ENCODE measurements around the gene DPP10. TPM values are rescaled to one million over a fixed set of nuclear protein-coding genes. Genes with fewer than 3 reads are reported as not detected.

The DPP10 gene
- total and polyA plus RNA-seq, 10 of the 15 experiments (the other 5 are each of a cell fraction or from before 2014, with no cell fraction given), result not detected

GRCh38 chr2:115234737-115235136 lies 792.3 kb downstream of the DPP10 start:
- H3K4me1 ChIP-seq (ENCODE audit: control insufficient read depth, insufficient read depth, low read length), result no peaks in the 10 kb centered on the region
- CTCF ChIA-PET, result no interaction called here
- RAD21 ChIA-PET (ENCODE audit: unreplicated experiment), result no interaction called here
- no peak for ATAC-seq
- no peak overlapping the region for H3K4me3 ChIP-seq
- no peaks in the 10 kb centered on the region for H3K9me3 ChIP-seq (replicated peaks; ENCODE audit: control insufficient read depth, insufficient read depth, low read length)
- FAIRE-seq, result no peak
- no peak overlapping the region for H3K27ac ChIP-seq (ENCODE audit: control insufficient read depth, insufficient read depth)
- H3K27me3 ChIP-seq (replicated peaks in 1 of 2; ENCODE audit: control insufficient read depth in 2 of 2, insufficient read depth in 2 of 2, low read length in 1 of 2), result no peaks in the 10 kb centered on the region
- no peak overlapping the region for H3K4me2 ChIP-seq (ENCODE audit: control insufficient read depth, insufficient read depth)
- intact Hi-C loops (cut with micrococcal nuclease; ENCODE audit: unreplicated experiment), result no loop called here
- H4K20me1 ChIP-seq (ENCODE audit: control insufficient read depth, insufficient read depth), result no peaks in the 10 kb centered on the region
- SMC1A ChIA-PET (ENCODE audit: uncharacterized antibody, unreplicated experiment), result interaction anchor here (0.7 to 1.2 kb wide), 2 partner anchors 11 to 25 kb away, joined by 3 to 4 read pairs; no protein-coding TSS in a partner anchor
- no peaks in the 10 kb centered on the region for H3K79me2 ChIP-seq (ENCODE audit: control insufficient read depth, insufficient read depth, low read length)
- no peak overlapping the region for H2AFZ ChIP-seq (ENCODE audit: control insufficient read depth, low read depth, low read length)
- in situ Hi-C loops (cut with MboI), result no loop called here
- BruUV-seq (replicated peaks), result no TSS peak
- WGBS (ENCODE audit: insufficient coverage, insufficient replicate concordance, low lambda C conversion rate, missing lambda C conversion rate), result 22% methylated on average over 4 of the region's 4 CpGs
- no peak for TF ChIP-seq RCOR1 (conservative IDR thresholded peaks at IDR 0.05; ENCODE audit: low read depth, low read length)
- TF ChIP-seq STAT1 (conservative IDR thresholded peaks at IDR 0.05), result no peak
- TF ChIP-seq ZBTB11 (CRISPR knock-in tag; IDR thresholded peaks at IDR 0.05), result no peak
- TF ChIP-seq ZNF384 (IDR thresholded peaks at IDR 0.05; ENCODE audit: borderline replicate concordance, low read depth, low read length), result no peak
- TF ChIP-seq YY1 (IDR thresholded peaks at IDR 0.05; ENCODE audit: low read depth, low read length), result no peak
- no peak for TF ChIP-seq ZNF274 (IDR thresholded peaks at IDR 0.05; ENCODE audit: insufficient read depth, insufficient read length)
- TF ChIP-seq SMC3 (IDR thresholded peaks at IDR 0.05; ENCODE audit: borderline replicate concordance, low read length), result no peak
- no peak for TF ChIP-seq ZBED1 (IDR thresholded peaks at IDR 0.05; ENCODE audit: borderline replicate concordance)
- TF ChIP-seq RAD51 (IDR thresholded peaks at IDR 0.05), result no peak
- no peak for TF ChIP-seq CBFB (IDR thresholded peaks at IDR 0.05; ENCODE audit: low read depth)
- TF ChIP-seq, protein P1, sequence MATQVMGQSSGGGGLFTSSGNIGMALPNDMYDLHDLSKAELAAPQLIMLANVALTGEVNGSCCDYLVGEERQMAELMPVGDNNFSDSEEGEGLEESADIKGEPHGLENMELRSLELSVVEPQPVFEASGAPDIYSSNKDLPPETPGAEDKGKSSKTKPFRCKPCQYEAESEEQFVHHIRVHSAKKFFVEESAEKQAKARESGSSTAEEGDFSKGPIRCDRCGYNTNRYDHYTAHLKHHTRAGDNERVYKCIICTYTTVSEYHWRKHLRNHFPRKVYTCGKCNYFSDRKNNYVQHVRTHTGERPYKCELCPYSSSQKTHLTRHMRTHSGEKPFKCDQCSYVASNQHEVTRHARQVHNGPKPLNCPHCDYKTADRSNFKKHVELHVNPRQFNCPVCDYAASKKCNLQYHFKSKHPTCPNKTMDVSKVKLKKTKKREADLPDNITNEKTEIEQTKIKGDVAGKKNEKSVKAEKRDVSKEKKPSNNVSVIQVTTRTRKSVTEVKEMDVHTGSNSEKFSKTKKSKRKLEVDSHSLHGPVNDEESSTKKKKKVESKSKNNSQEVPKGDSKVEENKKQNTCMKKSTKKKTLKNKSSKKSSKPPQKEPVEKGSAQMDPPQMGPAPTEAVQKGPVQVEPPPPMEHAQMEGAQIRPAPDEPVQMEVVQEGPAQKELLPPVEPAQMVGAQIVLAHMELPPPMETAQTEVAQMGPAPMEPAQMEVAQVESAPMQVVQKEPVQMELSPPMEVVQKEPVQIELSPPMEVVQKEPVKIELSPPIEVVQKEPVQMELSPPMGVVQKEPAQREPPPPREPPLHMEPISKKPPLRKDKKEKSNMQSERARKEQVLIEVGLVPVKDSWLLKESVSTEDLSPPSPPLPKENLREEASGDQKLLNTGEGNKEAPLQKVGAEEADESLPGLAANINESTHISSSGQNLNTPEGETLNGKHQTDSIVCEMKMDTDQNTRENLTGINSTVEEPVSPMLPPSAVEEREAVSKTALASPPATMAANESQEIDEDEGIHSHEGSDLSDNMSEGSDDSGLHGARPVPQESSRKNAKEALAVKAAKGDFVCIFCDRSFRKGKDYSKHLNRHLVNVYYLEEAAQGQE (IDR thresholded peaks at IDR 0.05; ENCODE audit: low read depth, low read length), result no peak
- TF ChIP-seq NFYA (IDR thresholded peaks at IDR 0.05; ENCODE audit: borderline replicate concordance, low read depth, low read length), result no peak
- no peak overlapping the region for H3K9ac ChIP-seq (ENCODE audit: control insufficient read depth, insufficient read depth, low read length)
- POLR2A ChIA-PET, result no interaction called here
- H3K36me3 ChIP-seq (ENCODE audit: control insufficient read depth in 2 of 2, insufficient read depth in 2 of 2, low read length in 1 of 2), result no peaks in the 10 kb centered on the region
- no peak for DNase-seq (ENCODE audit: low read depth, low spot score)

Data from GM12878 (cell line).